VCaP (cell line): ENCODE data around the gene OR52E5.

ENCODE experiments used
- H3K27ac ChIP-seq: fragments of 450-650 bp; 2 replicates; pipeline ENCODE4 v1.5.1; 2017
- CTCF ChIP-seq: fragments of 450-650 bp; conservative IDR thresholded peaks from 2 replicates; pipeline ENCODE4 v1.5.1; 2017; ENCODE audit warnings: mild to moderate bottlenecking, moderate library complexity

Gene OR52E5

GRCh38 chr11:5922749-5923426 lies 29.9 kb downstream of the OR52E5 start:
- H3K27ac ChIP-seq = no peak overlapping the region
- no peak for TF ChIP-seq CTCF

GRCh38 chr11:5923427-5923776 lies 30.4 kb downstream of the OR52E5 start:
- TF ChIP-seq CTCF = no peak
- no peak overlapping the region for H3K27ac ChIP-seq

GRCh38 chr11:5923794-5924193 lies 30.8 kb downstream of the OR52E5 start:
- no peak for TF ChIP-seq CTCF
- no peak overlapping the region for H3K27ac ChIP-seq

GRCh38 chr11:5928271-5928670 lies 35.3 kb downstream of the OR52E5 start:
- no peak for TF ChIP-seq CTCF
- H3K27ac ChIP-seq = no peak overlapping the region

GRCh38 chr11:5928811-5929210 lies 35.8 kb downstream of the OR52E5 start:
- no peak for TF ChIP-seq CTCF
- no peak overlapping the region for H3K27ac ChIP-seq

- no peak for TF ChIP-seq CTCF
- no peak overlapping the region for H3K27ac ChIP-seq
Measured at GRCh38 chr11:5929571-5930368, 36.8 kb downstream of the OR52E5 start.

GRCh38 chr11:5930614-5931013 lies 37.6 kb downstream of the OR52E5 start:
- H3K27ac ChIP-seq = no peak overlapping the region
- no peak for TF ChIP-seq CTCF
